ENCODE data around the gene LIN52.

DNA sequence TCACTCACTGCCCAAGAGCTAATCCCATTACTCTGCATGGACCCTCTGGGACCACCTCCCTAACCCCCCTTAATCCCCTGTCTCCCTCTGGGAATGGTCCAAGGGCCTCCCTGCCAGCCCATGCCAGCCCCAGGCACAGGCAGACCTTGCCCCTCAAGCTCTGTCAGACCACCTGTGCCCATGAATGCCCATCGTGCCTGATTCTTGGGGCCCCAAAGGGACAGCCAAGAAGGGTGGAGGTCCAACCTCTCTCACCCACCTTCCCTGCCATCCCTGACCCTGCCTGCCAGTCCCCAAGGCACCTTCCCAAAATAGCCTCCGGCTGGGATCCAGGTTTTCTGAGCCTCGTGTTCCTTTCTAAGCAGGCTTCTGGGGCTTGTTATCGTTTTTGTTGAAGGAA, 133.7 kb downstream of the LIN52 start:
- TF ChIP-seq POLR2AphosphoS5 (IDR thresholded peaks at IDR 0.05; ENCODE audit: low read depth, low read length) (no peak), TAF1 (IDR thresholded peaks at IDR 0.05; ENCODE audit: borderline replicate concordance, insufficient read depth, low read length) (no peak), SIN3A (IDR thresholded peaks at IDR 0.05; ENCODE audit: borderline replicate concordance, insufficient read depth, low read length) (no peak)
- TF ChIP-seq, protein P1, sequence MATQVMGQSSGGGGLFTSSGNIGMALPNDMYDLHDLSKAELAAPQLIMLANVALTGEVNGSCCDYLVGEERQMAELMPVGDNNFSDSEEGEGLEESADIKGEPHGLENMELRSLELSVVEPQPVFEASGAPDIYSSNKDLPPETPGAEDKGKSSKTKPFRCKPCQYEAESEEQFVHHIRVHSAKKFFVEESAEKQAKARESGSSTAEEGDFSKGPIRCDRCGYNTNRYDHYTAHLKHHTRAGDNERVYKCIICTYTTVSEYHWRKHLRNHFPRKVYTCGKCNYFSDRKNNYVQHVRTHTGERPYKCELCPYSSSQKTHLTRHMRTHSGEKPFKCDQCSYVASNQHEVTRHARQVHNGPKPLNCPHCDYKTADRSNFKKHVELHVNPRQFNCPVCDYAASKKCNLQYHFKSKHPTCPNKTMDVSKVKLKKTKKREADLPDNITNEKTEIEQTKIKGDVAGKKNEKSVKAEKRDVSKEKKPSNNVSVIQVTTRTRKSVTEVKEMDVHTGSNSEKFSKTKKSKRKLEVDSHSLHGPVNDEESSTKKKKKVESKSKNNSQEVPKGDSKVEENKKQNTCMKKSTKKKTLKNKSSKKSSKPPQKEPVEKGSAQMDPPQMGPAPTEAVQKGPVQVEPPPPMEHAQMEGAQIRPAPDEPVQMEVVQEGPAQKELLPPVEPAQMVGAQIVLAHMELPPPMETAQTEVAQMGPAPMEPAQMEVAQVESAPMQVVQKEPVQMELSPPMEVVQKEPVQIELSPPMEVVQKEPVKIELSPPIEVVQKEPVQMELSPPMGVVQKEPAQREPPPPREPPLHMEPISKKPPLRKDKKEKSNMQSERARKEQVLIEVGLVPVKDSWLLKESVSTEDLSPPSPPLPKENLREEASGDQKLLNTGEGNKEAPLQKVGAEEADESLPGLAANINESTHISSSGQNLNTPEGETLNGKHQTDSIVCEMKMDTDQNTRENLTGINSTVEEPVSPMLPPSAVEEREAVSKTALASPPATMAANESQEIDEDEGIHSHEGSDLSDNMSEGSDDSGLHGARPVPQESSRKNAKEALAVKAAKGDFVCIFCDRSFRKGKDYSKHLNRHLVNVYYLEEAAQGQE (IDR thresholded peaks at IDR 0.05; ENCODE audit: insufficient read depth in 1 of 2, low read depth in 2 of 2, low read length in 2 of 2): no peak
